NCI-H510A (cell line): ENCODE data around the gene CIB4.
A peak's percentile ranks its signal among the peaks of the same experiment; 100 is the strongest.

Experiments
- DNase-seq: peaks from one replicate; lab custom pipeline; 2025; lab: John Stamatoyannopoulos, UW

CIB4 gene

DNA sequence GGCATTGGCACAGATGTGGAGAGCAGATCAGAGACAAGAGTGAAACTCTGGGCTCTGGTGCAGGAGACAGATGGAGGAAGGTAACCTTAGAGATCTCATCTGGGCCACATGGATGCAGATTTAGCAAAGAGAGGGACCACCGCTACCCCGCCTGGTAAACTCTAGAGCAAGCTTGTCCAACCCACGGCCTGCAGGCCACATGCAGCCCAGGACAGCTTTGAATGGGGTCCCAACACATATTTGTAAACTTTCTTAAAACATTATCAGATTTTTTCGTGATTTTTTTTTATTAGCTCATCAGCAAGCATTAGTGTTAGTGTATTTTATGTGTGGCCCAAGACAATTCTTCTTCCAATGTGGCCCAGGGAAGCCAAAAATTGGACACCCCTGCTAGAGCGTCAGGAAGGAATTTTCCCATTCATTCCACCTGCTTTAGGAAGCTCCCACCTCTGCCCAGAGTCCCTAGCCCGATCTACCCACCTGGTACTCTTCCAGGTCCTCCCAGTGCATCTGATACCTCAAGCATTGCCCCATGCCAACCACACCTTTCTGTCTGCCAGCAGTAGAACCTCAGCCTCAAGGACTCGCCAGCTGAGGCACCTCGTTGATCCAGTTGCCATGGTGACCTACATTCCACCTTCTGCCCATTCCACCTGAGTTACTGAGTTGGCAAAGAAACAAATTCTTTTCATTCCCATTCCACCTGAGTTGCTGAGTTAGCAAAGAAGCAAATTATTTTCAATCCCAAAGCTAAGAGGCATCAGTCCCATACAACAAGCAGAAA is at the start of gene CIB4:
Gene CIB4 (minus strand): TSS at position 586 of the 784 bp plus-strand sequence. CDS start 52 bp downstream, at position 534.
- no peak for DNase-seq

DNA sequence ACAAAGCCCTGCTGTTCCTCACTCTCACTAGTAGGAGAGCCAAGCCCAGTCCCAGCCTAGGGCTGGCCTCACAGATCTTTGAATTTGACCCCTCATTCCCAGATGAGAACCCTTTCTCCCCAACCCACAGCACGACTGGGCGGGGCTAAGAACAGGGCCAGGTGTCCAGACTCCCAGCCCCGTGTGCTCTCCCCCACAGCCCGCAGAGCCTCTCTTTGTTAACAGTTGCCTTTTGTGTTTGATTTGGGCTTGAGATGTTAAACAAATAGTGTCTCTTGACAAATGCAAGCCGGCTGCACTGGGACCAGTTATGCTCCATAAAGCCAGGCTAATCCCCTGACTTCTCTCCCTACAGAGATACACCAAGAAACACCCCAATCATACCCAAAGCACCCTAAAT is 46.6 kb upstream of the CIB4 start:
- peak; percentile 93 for DNase-seq

DNA sequence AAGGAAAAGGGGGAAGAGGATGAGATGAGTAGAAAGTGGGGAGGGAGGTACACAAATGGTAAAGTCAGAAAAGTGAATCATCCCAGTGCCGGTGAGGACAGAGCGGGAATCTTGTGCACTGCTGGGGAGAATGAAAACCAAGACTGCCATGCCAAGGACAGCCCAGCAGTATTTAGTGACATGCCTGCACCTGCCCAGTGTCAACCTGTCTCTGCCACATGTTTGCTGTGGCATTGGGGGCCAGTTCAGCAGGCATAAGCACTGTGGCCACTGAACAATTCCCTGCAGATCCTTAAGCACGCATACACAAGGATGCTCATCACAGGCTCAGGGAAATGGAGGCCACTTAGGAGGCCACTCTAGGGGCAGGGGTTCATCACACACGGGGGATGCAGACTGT is 46.2 kb upstream of the CIB4 start:
- peak; percentile 68 for DNase-seq

DNA sequence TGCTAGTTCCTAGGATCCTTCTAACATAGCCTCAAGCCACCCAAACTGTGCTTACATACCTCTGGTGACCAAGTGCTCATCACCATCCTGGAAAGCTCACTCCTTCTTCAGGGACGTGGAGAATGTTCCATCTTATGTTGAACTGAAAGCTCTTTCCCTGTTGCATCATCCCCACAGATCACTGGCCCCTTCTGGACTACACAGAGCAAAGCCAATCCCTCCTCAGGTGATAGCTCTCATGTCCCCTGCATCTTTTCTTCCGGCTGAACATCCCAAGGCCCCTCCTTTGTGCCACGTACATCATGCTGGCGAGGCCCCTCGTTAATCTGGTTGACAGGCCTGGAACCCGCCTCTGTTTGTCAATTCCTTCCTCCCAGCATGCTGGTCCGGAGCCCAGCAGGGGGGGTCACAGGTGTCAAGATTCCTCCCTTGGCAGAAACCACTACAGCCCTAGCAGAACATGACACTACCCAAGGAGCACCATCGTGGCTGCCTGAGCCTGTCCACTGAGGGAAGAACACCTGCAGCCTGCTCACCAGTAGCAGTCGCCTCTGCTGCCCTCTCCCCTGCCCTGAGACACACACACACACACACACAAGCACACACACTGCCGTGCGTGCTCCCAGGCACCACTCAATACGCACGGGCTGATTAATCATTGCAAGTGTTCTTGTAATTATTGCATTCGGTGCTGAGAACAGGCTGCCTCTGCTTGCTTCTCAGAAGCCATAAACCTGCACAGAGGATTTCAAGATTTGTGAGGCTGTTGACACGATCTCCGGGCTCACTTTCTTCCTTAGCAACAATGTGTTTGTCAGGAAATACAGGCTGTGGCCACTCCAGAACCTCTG is 45.0 kb upstream of the CIB4 start:
- peak; percentile 82 for DNase-seq

DNA sequence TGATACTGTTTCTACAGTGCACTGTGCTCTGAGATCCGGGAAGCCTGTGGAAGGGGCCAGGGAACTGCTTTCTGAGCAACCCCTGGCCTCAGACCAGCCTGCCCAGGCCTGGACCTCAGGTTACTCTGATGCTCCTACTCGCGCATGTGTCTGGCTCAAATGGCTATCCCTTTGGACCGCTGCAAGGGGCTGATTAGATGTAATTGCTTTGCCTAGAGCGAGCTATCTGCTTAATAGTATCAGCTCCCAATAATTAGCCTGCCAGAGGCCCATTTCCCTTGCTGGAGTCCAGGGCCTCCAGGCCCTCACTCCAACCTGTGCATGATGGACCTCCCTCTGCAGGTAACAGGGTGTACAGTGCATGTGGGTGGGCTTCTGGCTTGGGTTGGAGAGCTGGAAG is 44.2 kb upstream of the CIB4 start:
- DNase-seq: no peak

DNA sequence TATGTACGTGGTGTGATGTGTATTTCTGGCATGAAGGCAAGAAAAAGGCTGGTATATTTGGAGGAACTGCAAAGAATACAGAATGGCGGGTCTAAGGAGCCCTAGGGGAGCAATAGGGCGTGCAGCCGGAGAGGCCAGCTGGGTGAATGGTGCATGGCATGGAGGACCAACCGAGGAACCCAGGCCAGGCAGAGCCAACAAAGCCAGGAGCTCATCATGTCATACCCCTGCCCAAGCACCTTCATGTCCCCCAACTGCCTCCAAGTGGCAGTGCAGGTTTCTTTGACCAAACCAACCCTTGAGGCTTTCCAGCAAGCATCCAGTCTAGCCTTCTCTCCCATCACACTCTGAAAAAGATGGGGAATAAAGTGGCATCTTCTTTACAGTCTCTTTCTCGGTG is 42.4 kb upstream of the CIB4 start:
- no peak for DNase-seq

DNA sequence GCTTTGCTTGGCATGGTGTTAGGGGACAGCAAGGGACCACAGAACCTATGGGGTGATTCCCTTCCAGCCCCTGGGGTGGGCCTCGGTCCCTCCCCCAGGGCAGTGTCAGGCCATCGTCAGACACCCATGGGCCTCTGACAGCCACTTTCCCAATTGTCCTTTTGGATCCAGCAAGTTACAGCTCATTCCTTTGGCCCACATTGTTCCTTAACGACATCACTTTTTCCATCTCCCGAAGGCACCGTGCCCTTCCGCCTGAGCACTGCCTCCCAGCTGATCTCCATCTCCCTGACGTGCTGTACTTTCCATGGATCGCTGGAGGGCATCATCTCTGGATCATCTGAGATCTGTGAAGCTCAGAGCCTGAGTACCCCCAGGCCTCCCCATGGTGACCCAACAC is 41.0 kb upstream of the CIB4 start:
- no peak for DNase-seq

DNA sequence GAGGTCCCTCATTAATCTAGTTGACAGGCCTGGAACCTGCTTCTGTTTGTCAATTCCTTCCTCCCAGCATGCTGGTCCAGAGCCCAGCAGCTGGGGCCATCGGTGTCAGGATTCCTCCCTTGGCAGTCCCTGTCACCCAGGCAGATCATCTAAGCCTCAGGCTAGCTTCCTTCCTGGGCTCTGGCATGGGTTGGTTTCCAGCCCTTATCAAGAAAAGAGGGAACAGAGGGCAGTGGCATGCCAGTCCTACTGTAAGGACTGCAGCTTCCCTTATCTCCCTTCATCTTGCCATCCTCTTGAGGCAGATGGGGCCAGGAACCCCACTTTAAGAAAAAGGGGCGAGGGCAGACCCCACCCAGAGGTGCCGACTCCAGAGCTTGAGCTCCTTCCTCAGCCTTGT is 40.5 kb upstream of the CIB4 start:
- no peak for DNase-seq

DNA sequence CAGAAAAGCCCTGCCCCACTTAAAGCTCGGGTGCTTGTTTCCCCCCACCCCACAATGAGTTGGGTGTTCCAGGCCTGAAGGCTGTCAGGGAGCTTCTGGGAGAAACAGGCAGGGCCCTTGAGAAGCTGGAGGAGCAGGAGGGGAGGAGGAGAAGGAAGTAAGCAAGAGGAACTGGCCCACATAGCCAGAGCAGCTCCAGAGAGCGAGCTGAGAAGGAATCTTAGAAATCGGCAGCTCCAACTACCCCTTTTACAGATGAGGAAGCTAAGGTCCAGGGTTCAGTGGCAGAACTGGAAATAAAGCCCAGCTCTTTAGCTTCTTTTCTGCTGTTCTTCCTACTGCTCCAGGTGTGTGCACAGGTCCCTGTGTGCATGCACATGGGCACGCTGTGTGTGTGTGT is 38.7 kb upstream of the CIB4 start:
- DNase-seq: no peak

DNA sequence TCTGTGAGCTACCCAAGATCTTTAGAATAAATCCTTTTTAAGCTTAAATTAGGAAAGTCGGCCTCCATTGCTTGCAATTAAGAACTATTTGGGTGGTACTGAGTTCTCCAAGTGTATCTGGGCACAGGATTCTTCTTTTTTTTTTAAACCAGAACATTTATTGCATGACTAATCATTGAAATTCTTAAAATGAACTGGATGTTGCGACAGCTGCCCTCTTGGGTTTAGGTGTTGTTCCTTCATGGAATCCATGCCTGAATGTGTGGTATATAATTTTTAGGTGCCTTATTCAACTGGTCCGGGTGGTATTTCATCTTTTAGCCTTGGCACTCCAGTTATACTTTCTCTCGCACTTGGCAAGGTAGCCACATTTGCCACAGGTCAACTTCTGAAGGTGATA is 36.9 kb upstream of the CIB4 start:
- DNase-seq: no peak

DNA sequence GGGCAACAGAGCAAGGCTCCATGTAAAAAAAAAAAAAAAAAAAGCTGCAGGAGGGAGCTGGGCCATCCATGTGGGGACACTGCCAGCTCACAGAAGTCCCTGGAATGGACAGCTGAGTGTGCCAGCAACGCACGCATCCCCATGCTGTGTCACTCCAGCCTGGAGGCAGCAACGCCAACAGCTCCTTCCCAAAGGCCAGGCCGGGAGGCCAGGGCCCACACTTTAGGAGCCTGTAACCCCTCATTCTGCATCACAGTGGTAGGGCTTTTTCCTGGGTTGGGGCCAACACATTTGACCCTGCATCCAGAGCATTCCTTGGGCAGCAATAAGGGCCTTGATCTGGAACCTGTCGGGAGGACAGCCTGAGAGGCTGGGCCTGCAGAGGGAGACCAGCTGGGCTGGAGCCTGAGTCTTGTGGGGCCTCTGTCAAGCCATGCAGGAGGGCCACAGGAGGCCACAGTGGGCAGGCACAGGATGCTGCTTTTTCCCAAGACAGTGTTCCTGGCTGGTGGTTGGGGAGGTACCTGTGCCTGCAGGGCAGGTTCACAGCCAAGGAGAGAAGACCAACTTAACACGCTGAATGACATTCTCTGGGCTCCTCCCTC is 34.6 kb upstream of the CIB4 start:
- no peak for DNase-seq

DNA sequence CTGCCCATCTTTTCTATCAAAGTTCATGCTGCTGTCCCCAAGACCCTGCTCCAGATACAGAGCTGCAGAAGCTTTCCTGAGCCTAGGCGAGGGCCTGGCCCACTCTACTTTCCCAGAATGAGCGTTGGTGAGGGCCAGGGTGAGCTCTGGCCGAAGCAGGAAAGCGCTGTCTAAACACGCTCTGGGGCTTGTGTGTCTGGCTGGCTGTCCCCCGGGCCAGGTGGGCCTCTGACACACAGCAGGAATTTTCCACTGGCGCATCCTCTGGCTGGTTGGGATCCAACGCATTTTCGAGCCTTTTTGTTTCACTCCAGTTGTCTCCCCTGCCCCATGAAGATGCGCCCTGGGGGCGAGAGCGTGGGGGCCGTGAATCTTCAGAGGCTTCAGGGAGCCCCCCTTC is 33.6 kb upstream of the CIB4 start:
- no peak for DNase-seq

DNA sequence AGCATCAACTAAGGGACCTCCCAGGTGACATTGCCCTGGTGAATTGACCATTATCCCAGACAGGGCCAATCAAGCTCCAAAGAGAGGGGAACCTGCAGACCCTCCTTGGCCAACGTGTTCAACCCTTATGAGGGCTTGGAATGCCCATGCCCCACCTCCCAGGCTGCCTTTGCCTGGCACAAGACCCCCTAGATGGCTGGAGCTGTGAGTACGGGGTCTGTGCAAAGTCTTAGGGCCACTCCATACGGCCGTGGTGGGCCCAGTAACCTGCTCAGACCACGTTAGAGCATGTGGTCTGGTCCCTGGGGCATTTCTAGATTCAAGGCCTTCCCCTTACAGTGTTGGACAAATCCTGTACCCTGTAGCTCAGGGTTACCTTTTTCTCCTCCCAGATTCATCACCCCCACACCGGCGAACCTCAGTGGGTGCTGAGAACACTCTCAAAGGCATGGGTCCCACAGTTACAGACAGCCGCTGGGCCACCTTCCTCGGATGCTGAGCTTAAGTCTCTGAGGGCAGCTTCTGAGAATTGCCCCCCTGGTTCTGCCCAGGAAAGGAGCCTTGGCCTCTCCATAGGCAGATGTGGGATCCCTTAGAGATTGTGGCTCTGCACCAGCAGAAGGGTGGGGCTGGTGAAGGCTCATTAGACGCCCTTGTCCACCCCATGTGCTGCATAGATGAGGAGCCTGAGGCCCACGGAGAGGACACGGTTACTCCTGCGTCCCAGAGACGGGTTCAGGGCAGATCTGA is 33.0 kb upstream of the CIB4 start:
- DNase-seq: no peak

DNA sequence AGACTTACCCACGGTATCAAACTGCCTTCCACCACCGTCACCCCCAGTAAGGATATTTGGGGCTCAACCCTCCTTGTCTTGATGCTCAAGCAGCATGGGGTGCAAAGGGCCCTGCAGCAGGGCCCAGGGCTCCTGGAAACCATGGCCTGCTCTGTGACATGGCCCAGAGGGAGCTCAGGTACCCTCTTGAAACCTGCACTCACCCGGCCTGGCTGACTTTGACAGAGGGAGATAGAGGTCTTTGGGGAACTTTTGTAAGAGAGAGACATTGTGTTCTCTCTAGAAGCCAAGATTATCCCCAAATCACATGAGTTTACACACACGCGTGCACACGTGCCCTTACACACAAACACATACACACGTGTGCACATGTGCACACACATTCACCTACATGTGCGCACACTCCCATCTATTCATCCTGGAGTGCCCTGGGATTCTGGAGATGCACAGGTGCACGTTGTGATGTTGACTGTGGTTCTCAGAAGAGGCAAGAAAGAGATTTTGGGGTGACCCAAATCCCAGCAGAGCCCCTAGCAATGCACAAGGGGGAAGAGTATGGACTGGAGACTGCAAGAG is 31.7 kb upstream of the CIB4 start:
- DNase-seq: no peak

DNA sequence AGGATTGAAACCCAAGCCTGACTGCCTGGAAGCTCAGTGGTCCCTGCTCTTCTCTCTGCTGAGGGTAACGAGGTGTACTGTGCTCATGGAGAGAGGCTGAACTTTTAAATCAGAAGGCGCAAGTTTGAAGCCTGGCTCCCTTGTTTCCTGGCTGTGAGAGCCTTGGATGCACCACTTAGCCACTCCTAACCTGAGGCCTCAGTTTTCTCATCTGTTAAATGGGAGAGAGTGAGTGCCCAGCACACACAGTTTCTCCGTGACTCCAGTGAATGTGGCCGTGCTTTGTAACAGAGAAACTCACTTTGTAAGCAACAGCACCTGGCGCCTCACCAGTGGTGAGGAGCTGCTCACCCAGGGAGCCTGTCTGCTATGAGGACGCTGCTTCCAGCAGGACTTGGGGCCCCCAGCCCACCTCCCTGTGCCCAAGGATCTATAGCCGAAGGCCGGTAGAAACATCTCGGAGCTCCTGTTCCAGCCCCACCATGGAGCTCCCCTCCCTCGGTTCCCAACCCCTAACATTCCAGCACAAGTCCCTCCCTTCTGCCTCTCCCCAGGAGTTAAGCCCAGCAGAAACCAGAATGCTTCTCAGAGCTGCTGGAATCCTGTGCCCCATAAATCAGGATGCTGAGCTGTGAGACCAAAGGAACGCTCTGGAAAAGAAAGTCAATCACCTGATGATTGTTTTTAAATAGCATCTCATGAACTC is 31.1 kb upstream of the CIB4 start:
- no peak for DNase-seq

DNA sequence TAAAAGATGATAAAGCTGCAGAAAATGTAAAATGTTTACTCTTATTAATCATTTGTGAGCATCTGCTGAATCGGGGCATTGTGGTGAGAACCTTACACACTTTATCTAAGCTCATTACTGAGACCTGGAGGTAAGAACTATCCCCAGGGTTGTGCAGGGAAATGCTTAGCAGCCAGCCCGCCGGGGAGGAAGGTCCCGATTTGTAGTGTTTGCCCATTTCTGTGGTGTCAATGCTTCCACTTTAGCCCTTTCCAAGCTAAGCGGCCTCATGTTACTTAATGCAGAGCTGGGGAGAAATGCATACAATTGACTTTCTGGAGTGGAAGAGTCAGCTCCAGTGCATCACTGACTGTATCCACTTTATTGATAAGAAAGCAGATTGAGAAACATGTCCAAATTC is 30.5 kb upstream of the CIB4 start:
- no peak for DNase-seq

DNA sequence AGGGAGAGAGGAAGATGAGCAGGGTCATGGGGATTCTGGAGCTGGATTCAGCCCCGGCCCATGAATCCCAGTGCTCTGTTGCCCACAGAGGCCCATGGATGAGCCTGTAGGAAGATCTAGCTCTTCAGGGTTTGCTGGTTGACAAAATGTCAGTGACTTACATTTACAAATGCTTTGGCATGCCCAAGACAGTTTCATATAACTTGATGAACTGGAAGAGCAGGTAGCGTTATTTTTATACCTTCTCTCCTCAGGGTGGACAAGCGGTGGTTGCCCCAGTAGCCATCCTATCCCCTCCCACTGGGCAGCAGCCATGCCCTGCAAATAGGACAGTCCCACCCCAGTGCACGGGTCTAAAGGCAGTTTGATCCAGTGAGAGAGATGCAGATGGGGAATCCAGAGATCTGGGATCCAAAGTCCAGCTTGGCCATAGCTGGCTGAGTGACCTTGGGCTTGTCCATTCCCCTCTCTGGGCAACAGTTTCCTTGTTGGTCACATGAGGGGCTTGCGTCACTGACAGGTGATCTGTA is 29.8 kb upstream of the CIB4 start:
- no peak for DNase-seq

DNA sequence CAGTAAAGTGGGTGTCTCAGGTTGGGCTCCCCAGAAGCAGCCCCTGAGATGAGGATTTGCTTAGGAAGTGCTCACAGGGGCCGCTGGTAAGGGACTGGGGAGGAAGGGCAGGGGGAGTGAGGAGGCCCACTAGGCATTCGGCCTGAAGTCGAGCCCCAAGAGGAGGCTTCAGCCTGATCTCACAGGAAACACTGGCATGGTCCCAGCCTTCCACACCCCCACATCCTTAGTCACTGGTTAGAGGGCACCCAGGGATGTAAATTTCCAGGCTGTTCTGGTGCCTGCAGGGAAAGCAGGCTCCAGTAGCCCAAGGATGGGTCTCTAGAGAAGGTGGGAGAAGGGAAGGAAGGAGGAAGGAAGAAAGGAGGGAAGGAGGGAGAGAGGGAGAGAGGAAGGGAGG is 29.0 kb upstream of the CIB4 start:
- no peak for DNase-seq

DNA sequence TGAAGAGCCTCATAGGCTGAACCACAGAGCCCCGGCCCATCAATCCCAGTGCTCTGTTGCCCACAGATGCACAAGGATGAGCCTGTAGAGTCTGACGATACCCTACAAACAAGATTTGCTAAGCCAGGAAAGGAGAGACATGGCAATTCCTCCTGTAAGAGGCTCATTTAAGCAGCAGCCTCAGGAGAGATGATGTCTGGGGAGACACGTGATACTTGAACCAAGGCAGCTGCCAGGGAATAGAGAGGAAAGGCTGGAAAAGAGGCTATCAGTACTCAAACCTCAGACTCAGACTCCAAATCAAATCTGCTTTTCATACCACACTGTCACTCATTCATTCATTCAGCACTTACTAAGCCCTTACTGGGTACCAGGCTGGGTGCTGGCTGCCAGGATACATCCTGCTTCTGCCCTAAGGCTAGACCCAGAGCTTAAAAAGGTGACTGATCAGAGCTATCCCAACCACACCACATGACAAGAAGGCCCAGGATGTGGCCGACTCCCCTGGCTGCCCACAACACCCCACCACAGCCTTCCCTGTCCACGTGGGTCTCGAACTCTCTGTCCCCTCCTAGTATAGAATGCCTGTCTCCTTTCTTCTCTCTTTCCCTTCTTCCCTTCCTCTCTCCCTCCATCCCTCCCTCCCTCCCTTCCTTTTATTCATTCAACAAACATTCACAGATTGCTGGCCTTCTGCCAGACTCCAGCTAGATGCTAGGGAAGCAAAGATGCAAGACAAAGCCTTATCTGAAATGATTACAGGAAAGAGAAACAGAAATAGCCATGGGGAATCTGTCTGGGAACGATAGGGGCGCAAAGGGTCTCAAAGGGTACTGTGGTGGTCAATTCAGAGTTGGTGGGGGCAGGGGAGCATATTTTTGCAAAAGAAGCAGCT is 27.9 kb upstream of the CIB4 start:
- DNase-seq: no peak

DNA sequence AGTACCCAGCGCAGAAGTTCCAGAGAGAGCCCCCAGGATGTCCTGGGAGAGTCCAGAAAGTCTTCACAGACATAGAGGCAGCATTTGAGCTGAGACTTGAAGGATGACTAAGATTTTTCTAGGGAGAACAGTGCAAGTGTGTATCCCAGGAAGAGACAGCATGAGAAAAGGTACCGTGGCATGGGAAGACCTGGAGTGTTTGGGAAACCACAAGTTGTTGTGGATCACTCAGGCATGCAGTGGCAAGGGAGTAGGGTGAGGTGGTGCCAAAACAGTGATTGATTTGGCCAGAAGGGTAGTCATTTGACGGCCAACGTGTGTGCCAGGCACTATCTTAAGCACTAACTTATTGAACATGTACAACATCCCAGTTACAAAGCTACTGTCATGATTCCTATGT is 26.9 kb upstream of the CIB4 start:
- no peak for DNase-seq
